ENCODE measurements around the gene KCNQ4.

KCNQ4 gene

GRCh38 chr1:40757084-40757483 lies 26.5 kb upstream of the KCNQ4 start:
- DNase-seq (ENCODE audit: extremely low read depth, insufficient read length) = no peak
- no peak for TF ChIP-seq CTCF (IDR thresholded peaks at IDR 0.05; ENCODE audit: insufficient read depth, low read length, poor library complexity, severe bottlenecking)
- Histone ChIP-seq H3K4me3 (replicated peaks; ENCODE audit: low read depth, low read length) (no peak overlapping the region), H3K36me3 (ENCODE audit: control insufficient read depth, insufficient read depth, low read length) (peaks cover 33% of the 10 kb centered on the region), H3K27me3 (replicated peaks; ENCODE audit: control insufficient read depth, insufficient read depth, low read length) (no peaks in the 10 kb centered on the region)

GRCh38 chr1:40758004-40758403 lies 25.6 kb upstream of the KCNQ4 start:
- no peak for DNase-seq (ENCODE audit: extremely low read depth, insufficient read length)
- H3K36me3 ChIP-seq (ENCODE audit: control insufficient read depth, insufficient read depth, low read length) = peaks cover 33% of the 10 kb centered on the region
- H3K4me3 ChIP-seq (replicated peaks; ENCODE audit: low read depth, low read length) = no peak overlapping the region
- no peaks in the 10 kb centered on the region for H3K27me3 ChIP-seq (replicated peaks; ENCODE audit: control insufficient read depth, insufficient read depth, low read length)
- no peak for TF ChIP-seq CTCF (IDR thresholded peaks at IDR 0.05; ENCODE audit: insufficient read depth, low read length, poor library complexity, severe bottlenecking)

- H3K4me3 ChIP-seq (replicated peaks; ENCODE audit: low read depth, low read length) = no peak overlapping the region
- H3K27me3 ChIP-seq (replicated peaks; ENCODE audit: control insufficient read depth, insufficient read depth, low read length) = no peaks in the 10 kb centered on the region
- H3K36me3 ChIP-seq (ENCODE audit: control insufficient read depth, insufficient read depth, low read length) = peaks cover 33% of the 10 kb centered on the region
- TF ChIP-seq CTCF (IDR thresholded peaks at IDR 0.05; ENCODE audit: insufficient read depth, low read length, poor library complexity, severe bottlenecking) = no peak
- no peak for DNase-seq (ENCODE audit: extremely low read depth, insufficient read length)
These were observed 24.8 kb upstream of the KCNQ4 start for GRCh38 chr1:40758578-40759343.

- DNase-seq (ENCODE audit: extremely low read depth, insufficient read length) = no peak
- peaks cover 29% of the 10 kb centered on the region for H3K36me3 ChIP-seq (ENCODE audit: control insufficient read depth, insufficient read depth, low read length)
- H3K27me3 ChIP-seq (replicated peaks; ENCODE audit: control insufficient read depth, insufficient read depth, low read length) = no peaks in the 10 kb centered on the region
- no peak overlapping the region for H3K4me3 ChIP-seq (replicated peaks; ENCODE audit: low read depth, low read length)
- no peak for TF ChIP-seq CTCF (IDR thresholded peaks at IDR 0.05; ENCODE audit: insufficient read depth, low read length, poor library complexity, severe bottlenecking)
These were observed 22.6 kb upstream of the KCNQ4 start for GRCh38 chr1:40760984-40761383.

- no peak for TF ChIP-seq CTCF (IDR thresholded peaks at IDR 0.05; ENCODE audit: insufficient read depth, low read length, poor library complexity, severe bottlenecking)
- Histone ChIP-seq H3K27me3 (replicated peaks; ENCODE audit: control insufficient read depth, insufficient read depth, low read length) (no peaks in the 10 kb centered on the region), H3K4me3 (replicated peaks; ENCODE audit: low read depth, low read length) (peak overlapping the region; percentile 9; the same call in 1 of the 2 replicates), H3K36me3 (ENCODE audit: control insufficient read depth, insufficient read depth, low read length) (peaks cover 34% of the 10 kb centered on the region)
- no peak for DNase-seq (ENCODE audit: extremely low read depth, insufficient read length)
These were observed 21.3 kb upstream of the KCNQ4 start for GRCh38 chr1:40762144-40762923.

Data from GM06990 (cell line).